ENCODE data around the gene ZNF74.
"Not testable (repeated sequence)": the region's sequence is repeated elsewhere in the genome, so short reads cannot be mapped to it uniquely, and the experiment has no call there.

The ZNF74 gene

DNA sequence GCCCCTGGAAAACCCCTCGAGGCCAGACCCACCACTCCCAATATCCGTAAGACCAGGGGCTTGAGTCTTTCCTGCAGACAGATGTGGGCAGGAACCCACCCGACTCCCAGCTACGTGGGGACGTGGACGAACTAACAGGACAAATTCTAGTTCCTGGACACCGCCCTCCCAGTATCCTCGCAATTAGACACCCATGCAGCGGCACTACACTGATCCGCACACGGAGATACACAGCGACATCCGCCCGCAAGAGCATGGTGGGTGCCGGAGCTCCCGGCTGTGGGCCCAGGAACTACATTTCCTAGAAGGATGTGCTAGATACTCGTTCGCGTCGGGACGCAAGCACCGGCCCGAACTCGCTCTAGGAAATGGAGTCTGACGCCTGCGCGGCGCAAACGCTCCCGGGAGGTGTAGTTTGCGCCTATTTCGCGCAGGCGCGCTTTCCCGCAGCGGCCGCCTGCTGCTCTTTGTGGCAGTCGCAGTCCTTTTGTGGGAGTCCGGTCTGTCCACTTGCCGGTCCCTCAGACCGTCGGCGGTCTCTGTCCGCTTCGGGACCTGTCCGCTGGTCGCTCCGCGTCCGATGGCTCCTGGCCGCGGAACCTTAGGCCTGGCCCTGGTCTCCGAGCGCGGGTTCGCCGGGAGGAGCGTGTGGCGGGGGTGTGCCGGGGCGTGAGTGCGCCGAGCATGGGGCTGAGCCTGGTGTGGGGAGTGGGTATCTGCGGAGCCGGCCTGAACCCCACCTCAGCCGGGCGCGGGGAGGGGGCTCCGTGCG, at the start of gene ZNF74:
Gene ZNF74, plus strand, starts transcription at position 447 of the 772 bp plus-strand sequence. CDS start 478 bp downstream, outside the sequence.
- no peak for TF ChIP-seq JUND (IDR thresholded peaks at IDR 0.05; ENCODE audit: low read depth)
- in situ Hi-C loops (cut with HindIII; ENCODE audit: low pct_unique_long_range_greater_than_20kb, low sequenced_read_pairs), result no loop called here
- DNase-seq (ENCODE audit: low read depth in 1 of 2, low spot score in 1 of 2), result peak; percentile 66 to 93

DNA sequence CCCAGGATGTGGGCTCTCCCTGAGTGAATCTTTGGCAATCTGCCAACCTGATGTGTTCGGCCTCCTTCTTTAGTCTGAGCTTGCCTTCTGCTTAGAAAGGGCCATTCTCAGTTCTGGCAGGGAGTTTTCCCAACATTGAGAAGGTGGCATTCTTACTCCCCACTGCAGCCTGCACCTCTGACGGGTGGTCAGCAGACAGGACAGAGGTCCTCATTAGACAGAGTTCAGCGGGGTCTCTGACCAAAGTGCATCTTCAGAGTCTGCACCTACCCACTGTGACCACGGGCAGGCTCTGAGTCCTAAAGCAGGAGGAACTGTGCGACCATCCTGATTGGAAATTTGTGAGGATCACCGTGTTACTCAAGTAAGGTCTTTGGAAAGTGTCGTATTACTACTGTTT, 47.4 kb upstream of the ZNF74 start:
- in situ Hi-C loops (cut with HindIII; ENCODE audit: low pct_unique_long_range_greater_than_20kb, low sequenced_read_pairs); DNase-seq (ENCODE audit: low read depth in 1 of 2, low spot score in 1 of 2): not testable (repeated sequence)

DNA sequence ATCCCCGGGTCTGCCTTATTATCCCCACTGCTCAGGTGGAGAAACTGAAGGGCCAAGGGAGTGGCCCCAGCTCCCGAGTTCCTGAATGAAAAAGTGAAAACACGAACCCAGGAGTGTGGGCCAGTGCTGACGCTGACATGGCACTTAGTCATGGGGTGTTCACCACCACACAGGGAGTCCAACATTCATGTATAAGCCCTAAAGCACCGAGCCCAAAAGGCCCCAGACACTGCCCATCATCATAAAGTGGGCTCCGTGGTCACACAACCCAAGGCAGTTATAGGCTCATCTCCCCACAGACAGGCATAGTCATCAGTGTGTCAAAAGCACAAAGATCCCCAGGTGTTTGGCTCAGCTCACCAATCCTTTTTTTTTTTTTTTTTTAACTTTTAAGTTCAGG, 41.4 kb upstream of the ZNF74 start:
- DNase-seq (ENCODE audit: low read depth in 1 of 2, low spot score in 1 of 2); in situ Hi-C loops (cut with HindIII; ENCODE audit: low pct_unique_long_range_greater_than_20kb, low sequenced_read_pairs): not testable (repeated sequence)

DNA sequence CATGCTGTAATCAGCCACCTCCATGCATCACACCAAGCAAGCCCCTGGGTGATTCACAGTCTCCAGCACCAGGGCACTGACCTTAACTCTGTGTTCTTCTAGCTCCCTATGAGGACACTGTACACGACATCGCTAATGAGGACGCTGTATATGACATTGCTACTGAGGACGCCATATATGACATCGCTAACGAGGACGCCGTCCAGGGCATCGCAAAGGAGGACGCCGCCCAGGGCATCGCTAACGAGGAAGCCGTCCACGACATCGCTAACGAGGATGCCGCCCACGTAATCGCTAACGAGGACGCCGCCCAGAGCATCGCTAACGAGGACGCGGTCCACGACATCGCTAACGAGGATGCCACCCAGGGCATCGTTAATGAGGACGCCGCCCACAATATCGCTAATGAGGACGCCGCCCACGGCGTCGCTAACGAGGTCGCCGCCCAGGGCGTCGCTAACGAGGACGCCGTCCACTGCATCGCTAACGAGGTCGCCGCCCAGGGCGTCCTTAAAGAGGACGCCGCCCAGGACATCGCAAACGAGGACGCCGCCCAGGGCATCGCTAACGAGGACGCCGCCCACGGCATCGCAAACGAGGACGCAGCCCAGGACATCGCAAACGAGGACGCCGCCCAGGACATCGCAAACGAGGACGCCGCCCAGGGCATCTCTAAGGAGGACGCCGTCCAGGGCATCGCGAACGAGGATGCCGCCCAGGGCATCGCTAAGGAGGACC, 39.5 kb upstream of the ZNF74 start:
- in situ Hi-C loops (cut with HindIII; ENCODE audit: low pct_unique_long_range_greater_than_20kb, low sequenced_read_pairs), result no loop called here
- no peak for TF ChIP-seq JUND (IDR thresholded peaks at IDR 0.05; ENCODE audit: low read depth)
- DNase-seq (ENCODE audit: low read depth in 1 of 2, low spot score in 1 of 2), result no peak

DNA sequence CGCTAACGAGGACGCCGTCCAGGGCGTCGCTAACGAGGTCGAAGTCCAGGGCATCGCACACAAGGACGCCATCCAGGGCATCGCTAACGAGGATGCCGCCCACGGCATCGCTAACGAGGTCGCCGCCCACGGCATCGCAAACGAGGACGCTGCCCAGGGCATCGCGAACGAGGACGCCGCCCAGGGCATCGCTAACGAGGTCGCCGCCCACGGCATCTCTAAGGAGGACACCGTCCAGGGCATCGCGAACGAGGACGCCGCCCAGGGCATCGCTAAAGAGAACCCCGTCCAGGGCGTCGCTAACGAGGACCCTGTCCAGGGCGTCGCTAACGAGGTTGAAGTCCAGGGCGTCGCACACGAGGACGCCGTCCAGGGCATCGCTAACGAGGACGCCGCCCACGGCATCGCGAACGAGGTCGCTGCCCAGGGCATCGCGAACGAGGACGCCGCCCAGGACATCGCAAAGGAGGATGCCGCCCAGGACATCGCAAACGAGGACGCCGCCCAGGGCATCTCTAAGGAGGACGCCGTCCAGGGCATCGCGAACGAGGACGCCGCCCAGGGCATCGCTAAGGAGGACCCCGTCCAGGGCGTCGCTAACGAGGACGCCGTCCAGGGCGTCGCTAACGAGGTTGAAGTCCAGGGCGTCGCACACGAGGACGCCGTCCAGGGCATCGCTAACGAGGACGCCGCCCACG, 37.9 kb upstream of the ZNF74 start:
- DNase-seq (ENCODE audit: low read depth in 1 of 2, low spot score in 1 of 2); in situ Hi-C loops (cut with HindIII; ENCODE audit: low pct_unique_long_range_greater_than_20kb, low sequenced_read_pairs): not testable (repeated sequence)

DNA sequence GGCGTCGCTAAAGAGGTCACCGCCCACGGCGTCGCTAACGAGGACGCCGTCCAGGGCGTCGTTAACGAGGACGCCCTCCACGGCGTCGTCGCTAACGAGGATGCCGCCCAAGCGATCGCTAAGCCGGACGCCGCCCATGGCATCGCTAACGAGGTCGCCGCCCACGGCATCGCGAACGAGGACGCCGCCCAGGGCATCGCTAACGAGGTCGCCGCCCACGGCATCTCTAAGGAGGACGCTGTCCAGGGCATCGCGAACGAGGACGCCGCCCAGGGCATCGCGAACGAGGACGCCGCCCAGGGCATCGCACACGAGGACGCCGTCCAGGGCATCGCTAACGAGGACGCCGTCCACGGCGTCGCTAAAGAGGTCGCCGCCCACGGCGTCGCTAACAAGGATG, 37.0 kb upstream of the ZNF74 start:
- DNase-seq (ENCODE audit: low read depth in 1 of 2, low spot score in 1 of 2); in situ Hi-C loops (cut with HindIII; ENCODE audit: low pct_unique_long_range_greater_than_20kb, low sequenced_read_pairs): not testable (repeated sequence)

DNA sequence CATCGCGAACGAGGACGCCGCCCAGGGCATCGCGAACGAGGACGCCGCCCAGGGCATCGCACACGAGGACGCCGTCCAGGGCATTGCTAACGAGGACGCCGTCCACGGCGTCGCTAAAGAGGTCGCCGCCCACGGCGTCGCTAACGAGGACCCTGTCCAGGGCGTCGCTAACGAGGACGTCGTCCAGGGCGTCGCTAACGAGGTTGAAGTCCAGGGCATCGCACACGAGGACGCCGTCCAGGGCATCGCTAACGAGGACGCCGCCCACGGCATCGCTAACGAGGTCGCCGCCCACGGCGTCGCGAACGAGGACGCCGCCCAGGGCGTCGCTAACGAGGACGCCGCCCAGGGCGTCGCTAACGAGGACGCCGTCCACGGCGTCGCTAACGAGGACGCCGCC, 36.0 kb upstream of the ZNF74 start:
- DNase-seq (ENCODE audit: low read depth in 1 of 2, low spot score in 1 of 2); in situ Hi-C loops (cut with HindIII; ENCODE audit: low pct_unique_long_range_greater_than_20kb, low sequenced_read_pairs): not testable (repeated sequence)

DNA sequence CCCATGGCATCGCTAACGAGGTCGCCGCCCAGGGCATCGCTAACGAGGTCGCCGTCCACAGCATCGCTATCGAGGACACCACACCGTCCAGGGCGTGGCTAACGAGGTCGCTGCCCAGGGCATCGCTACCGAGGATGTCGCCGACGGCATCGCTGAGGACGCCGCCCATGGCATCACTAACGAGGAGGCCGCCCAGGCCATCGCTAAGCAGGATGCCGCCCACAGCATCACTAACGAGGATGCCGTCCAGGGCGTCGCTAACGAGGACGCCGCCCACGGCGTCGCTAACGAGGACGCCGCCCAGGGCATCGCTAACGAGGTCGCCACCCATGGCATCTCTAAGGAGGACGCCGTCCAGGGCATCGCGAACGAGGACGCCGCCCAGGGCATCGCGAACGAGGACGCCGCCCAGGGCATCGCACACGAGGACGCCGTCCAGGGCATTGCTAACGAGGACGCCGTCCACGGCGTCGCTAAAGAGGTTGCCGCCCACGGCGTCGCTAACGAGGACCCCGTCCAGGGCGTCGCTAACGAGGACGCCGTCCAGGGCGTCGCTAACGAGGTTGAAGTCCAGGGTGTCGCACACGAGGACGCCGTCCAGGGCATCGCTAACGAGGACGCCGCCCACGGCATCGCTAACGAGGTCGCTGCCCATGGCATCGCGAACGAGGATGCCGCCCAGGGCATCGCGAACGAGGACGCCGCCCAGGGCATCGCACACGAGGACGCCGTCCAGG, 35.3 kb upstream of the ZNF74 start:
- DNase-seq (ENCODE audit: low read depth in 1 of 2, low spot score in 1 of 2); in situ Hi-C loops (cut with HindIII; ENCODE audit: low pct_unique_long_range_greater_than_20kb, low sequenced_read_pairs): not testable (repeated sequence)

DNA sequence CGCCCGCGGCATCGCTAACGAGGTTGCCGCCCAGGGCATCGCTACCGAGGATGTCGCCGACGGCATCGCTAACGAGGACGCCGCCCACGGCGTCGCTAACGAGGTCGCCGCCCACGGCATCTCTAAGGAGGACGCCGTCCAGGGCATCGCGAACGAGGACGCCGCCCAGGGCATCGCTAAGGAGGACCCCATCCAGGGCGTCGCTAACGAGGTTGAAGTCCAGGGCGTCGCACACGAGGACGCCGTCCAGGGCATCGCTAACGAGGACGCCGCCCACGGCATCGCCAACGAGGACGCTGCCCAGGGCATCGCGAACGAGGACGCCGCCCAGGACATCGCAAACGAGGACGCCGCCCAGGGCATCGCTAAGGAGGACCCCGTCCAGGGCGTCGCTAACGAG, 33.7 kb upstream of the ZNF74 start:
- DNase-seq (ENCODE audit: low read depth in 1 of 2, low spot score in 1 of 2); in situ Hi-C loops (cut with HindIII; ENCODE audit: low pct_unique_long_range_greater_than_20kb, low sequenced_read_pairs): not testable (repeated sequence)

DNA sequence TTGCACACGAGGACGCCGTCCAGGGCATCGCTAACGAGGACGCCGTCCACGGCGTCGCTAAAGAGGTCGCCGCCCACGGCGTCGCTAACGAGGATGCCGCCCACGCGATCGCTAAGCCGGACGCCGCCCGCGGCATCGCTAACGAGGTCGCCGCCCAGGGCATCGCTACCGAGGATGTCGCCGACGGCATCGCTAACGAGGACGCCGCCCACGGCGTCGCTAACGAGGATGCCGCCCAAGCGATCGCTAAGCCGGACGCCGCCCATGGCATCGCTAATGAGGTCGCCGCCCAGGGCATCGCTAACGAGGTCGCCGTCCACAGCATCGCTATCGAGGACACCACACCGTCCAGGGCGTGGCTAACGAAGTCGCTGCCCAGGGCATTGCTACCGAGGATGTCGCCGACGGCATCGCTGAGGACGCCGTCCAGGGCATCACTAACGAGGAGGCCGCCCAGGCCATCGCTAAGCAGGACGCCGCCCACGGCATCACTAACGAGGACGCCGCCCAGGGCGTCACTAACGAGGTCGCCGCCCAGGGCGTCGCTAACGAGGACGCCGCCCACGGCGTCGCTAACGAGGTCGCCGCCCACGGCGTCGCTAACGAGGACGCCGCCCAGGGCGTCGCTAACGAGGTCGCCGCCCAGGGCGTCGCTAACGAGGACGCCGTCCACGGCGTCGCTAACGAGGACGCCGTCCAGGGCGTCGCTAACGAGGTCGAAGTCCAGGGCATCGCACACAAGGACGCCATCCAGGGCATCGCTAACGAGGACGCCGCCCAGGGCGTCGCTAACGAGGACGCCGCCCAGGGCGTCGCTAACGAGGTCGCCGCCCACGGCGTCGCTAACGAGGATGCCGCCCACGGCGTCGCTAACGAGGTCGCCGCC, 32.8 kb upstream of the ZNF74 start:
- DNase-seq (ENCODE audit: low read depth in 1 of 2, low spot score in 1 of 2); in situ Hi-C loops (cut with HindIII; ENCODE audit: low pct_unique_long_range_greater_than_20kb, low sequenced_read_pairs): not testable (repeated sequence)

DNA sequence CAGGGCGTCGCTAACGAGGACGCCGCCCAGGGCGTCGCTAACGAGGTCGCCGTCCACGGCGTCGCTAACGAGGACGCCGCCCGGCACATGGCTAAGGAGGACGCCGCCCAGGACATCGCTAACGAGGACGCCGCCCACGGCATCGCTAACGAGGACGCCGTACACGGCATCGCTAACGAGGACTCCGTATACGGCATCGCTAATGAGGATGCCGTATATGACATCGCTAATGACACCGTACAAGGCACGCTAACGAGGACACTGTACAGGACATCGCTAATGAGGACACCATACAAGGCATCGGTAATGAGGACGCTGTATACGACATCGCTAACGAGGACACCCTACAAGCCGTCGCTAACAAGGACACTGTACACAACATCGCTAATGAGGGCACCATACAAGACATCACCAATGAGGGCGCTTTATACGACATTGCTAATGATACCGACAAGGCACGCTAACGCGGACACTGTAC, 32.2 kb upstream of the ZNF74 start:
- in situ Hi-C loops (cut with HindIII; ENCODE audit: low pct_unique_long_range_greater_than_20kb, low sequenced_read_pairs); DNase-seq (ENCODE audit: low read depth in 1 of 2, low spot score in 1 of 2): not testable (repeated sequence)

DNA sequence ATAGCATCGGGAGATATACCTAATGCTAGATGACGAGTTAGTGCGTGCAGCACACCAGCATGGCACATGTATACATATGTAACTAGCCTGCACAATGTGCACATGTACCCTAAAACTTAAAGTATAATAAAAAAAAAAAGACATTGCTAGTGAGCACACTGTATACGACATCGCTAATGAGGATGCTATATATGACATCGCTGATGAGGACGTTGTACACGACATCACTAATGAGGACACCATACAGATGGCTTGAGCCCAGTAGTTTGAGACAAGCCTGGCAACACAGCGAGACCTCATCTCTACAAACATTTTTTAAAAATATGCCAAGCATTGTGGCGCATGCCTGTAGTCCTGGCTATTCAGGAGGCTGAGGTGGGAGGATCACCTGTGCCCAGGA, 31.5 kb upstream of the ZNF74 start:
- DNase-seq (ENCODE audit: low read depth in 1 of 2, low spot score in 1 of 2); in situ Hi-C loops (cut with HindIII; ENCODE audit: low pct_unique_long_range_greater_than_20kb, low sequenced_read_pairs): not testable (repeated sequence)

DNA sequence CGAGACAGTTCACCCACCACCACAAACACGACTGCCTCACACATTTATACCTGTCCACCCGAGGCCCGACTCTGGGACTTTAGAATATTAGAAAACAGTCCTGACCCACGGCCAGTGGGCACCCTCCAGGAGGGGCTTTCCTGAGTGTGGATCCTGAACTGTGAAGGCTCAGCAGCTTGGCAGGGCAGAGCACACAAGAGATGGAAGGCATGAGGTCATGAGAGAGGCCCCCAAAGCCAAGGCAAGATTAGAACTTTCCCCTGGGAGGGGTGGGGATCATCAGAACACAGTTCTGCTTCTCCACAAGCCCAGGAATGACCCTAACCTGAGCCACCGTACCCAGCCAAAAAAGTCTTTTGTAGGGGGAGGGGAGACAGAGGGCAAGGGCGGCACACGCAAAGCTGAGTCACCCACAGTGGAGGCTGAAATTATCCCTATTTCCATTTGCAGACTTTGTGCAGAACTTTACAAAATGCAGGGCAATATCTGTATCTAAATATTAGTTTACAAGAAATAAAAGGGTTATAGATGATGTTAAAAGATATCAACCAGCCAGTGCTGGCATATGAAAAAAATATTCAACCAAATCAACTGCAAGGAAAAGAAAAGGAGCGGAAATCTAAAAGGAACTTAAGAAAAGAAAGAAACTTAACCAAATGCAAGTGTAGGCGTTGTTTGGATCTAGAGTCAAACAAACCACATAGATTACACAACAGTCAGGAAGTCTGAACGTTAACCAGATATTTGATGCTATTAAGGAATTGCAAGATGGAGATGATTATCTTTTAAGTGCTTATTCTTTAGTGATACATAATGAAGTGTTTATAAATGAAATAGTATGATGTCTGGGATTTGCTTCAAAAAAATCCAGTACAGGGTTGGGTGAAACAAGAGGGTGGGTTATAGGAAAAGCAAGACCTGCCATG, 29.4 kb upstream of the ZNF74 start:
- DNase-seq (ENCODE audit: low read depth in 1 of 2, low spot score in 1 of 2), result not testable (repeated sequence)

DNA sequence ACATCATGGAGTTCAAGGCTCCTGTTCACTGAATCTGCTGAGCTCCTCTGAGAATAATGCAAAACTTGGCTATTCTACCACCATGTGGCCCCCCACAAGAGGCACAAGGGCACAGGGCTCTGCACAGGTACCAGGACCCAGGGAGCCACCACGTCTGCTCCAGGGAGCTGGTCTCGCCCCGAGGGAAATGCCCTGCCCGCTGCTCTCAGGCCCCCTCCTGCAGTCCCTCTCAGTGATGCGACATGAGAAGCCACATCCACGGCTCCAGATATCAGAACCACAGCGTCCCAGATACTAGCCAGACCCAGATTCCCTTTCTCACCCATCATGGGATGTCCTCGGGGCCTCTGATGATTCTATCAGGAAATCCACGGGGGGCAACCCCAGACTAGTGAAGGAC, 27.1 kb upstream of the ZNF74 start:
- DNase-seq (ENCODE audit: low read depth in 1 of 2, low spot score in 1 of 2); in situ Hi-C loops (cut with HindIII; ENCODE audit: low pct_unique_long_range_greater_than_20kb, low sequenced_read_pairs): not testable (repeated sequence)

More for the DNA sequence above, 29.4 kb upstream of the ZNF74 start:
- in situ Hi-C loops (cut with HindIII; ENCODE audit: low pct_unique_long_range_greater_than_20kb, low sequenced_read_pairs), result not testable (repeated sequence)

DNA sequence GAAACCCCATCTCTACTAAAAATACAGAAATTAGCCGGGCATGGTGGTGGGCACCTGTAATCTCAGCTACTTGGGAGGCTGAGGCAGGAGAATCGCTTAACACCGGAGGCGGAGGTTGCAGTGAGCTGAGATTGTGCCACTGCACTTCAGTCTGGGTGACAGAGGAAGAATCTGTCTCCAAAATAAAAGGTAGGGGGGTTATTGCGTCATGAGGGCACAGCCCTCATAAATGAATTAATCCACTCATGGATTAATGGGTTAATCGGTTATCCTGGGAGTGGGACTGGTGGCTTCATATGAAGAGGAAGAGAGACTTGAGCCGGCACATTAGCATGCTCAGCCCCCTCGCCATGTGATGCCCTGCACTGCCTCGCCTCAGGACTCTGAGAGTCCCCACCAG, 25.1 kb upstream of the ZNF74 start:
- not testable (repeated sequence) for DNase-seq (ENCODE audit: low read depth in 1 of 2, low spot score in 1 of 2)

More for the DNA sequence above, 25.1 kb upstream of the ZNF74 start:
- in situ Hi-C loops (cut with HindIII; ENCODE audit: low pct_unique_long_range_greater_than_20kb, low sequenced_read_pairs), result not testable (repeated sequence)
